Activated gamma-delta T cell treated with anti-CD3 and anti-CD28 coated beads, Interleukin-2, amount 50 U/mL, for 16 hours (primary cell): ENCODE results near the gene KMT2D.

Source experiments
- DNase-seq: peaks from one replicate; pipeline ENCODE4 v3.0.0-alpha.2; 2020; ENCODE audit warnings: low read depth

KMT2D gene

DNA sequence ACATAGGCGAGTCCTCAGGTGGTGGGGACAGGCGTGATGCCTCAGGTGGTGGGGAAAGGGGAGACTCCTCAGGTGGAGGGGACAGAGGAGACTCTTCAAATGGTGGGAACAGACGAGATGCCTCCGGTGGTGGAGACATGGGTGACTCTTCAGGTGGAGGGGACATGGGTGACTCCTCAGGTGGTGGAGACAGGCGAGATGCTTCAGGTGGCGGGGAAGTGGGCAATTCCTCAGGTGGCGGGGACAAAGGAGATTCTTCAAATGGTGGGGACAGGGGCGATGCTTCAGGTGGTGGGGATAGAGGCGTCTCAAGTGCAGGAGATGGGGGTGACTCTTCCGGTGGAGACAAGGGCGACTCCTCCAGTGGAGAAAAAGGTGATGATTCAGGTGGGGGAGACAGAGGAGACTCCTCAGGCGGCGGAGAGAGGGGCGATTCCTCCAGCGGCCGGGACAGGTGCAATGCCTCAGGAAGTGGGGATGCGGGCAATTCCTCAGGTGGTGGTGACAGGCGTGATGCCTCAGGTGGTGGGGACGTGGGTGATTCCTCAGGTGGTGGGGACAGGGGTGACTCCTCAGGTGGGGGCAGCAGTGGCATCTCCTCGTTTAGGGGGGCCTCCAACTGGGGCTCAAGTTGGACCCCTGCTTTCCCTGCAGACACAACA is 8.7 kb downstream of the KMT2D start:
- no peak for DNase-seq

DNA sequence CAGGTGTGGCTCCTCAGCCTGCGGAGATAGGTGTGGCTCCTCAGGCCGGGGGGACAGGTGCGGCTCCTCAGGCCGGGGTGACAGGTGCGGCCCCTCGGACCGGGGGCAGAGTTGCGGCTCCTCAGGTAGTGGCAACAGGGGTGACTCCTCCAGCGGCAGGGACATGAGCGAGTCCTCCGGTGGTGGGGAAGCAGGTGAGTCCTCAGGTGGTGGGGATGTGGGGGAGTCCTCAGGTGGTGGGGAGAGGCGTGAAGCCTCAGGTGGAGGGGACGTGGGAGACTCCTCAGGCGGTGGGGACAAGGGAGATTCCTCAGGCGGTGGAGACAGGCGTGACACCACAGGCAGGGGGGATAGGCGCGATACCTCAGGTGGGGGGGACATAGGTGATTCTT is 9.2 kb downstream of the KMT2D start:
- DNase-seq: no peak

DNA sequence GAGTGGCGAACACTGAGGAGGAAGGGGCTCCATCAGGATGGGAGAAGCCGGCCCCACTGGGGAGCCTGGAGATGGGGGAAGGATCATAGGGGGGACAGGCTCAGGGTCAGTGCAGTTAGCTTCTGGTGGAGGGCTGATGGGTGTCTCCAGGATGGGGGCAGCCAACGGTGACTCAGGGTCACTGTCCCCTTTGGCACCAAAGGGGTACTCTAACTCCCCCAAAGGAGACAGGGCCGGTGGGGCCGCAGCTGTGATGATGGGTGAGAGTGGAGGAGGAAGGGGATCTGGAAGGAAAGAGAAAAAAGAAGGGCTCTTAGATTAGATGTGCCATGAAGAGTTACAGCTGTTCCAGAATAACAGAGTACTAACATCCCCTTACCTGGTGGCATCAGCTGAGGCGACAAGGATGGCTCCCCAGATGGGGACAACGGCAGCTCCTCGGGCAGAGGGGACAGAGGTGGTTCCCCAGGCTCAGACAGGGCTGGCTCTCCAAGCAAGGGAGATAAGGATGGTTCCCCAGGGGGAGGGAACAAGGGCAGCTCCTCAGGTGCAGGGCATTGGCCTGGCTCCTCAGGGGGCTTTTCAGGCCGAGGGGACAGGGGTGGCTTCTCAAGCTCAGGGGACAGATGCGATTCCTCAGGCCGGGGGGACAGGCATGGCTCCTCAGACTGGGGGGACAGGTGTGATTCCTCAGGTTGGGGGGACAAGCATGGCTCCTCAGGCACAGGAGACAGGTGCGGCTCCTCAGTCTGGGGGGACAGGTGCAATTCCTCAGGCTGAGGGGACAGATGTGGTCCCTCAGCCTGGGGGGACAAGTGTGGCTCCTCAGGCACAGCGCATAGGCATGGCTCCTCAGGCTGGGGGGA is 9.9 kb downstream of the KMT2D start:
- no peak for DNase-seq

DNA sequence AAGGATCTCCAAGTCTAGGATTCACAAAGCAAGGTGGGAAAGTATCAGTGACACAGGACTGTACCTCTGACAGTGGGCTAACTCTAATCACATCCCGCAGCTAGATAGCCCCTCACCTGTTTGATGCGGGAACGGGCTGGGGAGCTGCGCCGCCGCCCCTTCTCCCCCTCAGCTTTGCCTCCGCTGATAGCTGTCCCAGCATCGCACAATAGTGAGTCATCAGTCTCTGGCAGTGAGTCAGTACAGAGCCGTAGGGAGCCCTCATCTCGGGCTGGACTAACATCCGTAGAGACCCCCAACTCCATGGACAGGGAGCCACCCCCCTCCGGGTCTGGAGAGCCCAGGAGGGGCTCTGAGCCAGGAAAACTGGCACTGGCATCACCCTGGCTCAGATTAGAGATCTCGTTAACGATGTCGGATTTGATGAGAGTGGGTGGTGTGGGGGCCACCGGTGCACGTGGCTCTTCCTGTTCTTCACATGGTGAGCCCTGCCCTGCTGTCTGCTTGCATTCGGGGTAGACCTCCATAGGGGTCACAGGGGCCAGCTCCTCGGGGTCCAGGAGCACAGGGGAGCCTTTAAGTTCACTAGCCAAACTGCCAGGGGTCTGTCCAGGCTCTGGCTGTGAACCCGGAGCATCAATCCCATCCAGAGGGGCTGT is 10.9 kb downstream of the KMT2D start:
- DNase-seq: no peak

DNA sequence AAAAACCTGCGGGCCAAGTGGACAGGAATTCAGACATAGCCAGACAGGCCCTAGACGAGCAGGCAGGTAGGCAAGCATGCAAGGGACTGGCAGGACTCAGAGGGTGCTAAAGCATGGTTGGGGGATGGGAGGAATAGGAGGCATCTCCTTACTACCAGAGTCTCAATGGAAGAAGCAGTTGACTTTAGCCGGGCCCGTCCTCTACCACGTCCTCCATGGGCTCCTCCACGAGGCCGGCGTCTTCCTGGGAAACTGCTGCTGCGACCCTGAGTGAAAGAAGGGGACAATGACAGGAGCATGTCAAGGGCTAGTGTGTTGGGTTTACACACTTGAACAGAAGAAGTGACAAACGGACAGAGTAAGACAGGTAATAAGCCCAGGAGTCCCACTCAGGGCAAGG is 11.6 kb downstream of the KMT2D start:
- no peak for DNase-seq

DNA sequence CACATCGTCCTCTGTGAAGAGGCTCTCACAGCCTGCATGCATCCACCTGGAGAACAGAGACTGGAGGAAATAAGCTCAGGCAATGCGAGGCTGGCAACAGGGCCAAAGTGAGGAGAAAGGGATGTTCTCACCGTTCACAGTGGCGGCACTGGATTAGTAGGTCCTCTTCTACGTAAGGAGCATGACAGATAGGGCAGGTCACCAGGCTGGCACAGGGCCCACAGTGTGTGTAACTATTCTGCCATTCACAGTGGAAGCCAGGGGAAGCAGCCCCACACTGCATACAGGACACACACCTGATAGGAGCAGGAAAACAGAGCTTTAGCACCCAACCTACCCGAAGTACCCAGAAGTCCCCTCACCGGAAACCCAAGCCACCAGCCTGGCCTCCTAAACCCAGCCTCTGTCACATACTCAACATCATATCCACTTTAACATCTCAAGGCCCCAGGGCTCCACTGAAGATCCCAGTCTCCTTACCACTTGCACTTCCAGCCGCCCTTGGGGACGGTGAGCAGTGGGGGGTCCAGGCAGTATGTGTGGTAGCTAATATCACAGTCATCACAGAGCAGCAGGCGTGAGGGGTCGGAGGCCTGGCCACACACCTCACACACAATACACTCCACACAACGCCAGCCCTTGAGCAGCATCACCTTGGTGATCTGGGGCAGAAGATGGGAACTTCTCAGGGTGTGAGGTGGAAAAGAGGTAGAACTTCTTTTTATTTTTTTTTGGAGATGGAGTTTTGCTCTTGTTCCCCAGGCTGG is 14.3 kb downstream of the KMT2D start:
- DNase-seq: no peak

DNA sequence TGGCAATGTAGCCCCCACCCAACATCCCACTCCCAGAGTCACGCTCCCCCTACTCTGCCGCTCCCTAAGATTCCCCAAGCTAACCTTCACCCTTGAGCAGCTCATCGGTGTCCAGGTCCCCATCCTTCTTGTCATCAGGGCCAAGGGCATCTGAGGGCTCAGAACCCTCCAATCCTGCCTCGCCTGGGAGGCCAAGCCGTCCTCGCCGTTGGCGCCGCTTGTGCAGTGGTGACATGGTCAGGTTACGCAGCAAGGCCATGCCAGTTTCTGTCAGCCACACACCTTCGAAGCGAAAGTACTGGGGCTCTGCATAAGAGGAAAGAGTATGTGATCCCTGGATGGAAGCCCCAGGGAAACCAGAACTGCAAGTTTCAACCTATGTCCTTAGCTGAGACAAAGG is 15.9 kb downstream of the KMT2D start:
- DNase-seq: no peak

DNA sequence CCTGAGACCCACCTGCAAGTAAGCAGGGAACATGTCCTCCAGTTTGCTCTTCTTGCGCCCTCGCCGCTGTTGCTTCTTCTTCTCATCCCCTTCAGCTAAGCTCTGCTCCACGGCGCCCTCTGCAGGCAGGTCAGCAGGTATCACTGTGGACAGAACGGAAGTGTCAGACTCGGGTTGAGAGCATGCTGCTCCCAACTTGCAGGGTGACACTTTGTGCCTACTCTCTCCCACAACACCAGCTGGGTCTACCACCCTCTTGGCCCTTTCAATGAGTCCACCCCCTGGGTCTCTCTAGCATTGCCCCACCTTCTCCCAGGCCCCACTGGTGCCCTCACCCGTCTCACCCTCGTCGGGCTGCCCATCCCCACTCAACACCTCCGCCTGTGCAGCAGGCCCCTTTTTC is 16.7 kb downstream of the KMT2D start:
- peak; percentile 63 for DNase-seq

DNA sequence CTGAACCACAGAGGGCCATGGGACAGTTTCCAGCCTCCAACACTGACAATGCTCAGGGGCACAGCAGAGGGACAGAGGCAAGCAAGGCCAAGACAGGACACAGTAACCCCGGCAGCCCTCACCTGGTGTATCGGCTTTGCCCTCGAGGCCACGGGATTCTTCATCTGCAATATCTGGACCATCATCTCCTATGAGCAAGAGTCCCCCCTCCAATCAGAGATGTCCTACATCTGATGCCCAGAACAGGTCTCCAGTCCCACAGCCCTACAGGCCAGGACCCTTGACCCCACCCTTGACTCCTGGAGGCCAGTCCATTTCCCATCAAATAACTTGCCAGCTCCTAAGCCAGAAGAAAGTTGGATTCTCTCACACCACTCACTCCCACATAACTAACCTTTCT is 17.4 kb downstream of the KMT2D start:
- DNase-seq: no peak

DNA sequence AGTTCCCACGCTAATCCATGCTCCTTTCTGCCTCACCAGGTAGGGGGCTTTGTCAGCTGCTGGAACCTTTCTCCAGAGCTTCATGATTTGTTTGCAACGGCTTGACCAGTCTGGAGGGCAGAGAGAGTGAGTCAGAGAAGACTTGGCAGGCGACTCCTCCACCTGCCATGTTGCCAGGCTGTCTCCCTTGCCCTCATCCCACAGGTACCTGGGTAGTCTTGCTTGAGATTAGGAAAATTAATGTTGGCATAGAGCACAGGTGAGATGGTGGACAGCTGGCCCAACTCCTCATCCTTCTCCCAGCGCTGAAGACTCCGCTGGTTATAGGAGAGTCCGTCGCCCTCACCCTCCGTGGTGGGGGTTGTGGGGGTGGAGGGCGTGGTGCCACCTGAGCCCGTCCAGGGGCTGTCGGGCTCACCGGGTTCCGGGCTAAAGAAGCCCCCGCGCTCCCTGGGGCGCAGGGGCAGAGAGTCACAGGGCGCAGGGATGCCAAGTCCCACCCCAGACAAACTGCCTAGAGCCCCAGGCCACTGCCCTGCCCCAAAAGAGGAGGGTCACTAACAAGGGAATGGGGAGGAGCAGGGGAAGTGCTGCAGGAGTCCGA is 18.6 kb downstream of the KMT2D start:
- no peak for DNase-seq

DNA sequence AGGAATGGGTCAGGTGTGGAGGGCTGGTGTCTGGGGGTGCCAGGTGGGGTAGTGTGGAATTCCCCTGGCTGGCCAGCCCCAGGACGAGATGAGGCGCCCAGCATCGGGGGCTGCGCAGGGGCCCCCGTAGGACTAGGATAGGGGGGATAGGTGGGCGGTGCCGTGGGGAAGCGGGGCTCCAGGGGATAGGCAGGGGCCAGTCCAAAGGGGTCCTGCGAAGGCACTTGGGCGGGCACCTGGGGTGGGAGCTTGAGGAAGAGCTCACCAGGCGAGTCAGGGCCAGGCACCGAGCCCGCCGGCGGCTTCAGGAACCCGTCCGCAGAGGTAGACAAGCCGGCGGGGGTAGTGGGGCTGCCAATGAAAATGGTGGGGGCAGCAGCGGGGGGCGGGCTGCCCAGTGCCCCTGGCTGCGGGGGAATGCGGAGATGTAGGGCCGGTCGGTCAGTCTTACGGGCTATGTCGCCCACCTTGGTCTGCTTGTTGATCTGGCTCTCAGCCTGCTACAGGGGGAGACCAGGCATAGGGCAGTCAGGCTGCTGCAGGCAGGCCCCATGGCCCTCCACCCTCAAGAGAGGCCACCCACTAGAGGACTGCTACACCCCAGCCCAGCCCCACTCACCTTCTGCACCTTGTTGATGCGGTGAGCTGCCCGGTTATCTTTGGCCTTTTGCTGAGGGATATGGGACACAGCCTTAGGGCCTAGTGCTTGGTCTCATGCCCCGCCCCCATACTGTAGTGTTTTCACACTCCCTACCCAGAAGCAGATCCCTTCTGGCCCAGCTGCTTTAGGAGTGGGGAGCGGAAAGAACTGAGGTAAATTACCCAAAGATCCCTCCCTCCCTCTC is 19.3 kb downstream of the KMT2D start:
- no peak for DNase-seq

DNA sequence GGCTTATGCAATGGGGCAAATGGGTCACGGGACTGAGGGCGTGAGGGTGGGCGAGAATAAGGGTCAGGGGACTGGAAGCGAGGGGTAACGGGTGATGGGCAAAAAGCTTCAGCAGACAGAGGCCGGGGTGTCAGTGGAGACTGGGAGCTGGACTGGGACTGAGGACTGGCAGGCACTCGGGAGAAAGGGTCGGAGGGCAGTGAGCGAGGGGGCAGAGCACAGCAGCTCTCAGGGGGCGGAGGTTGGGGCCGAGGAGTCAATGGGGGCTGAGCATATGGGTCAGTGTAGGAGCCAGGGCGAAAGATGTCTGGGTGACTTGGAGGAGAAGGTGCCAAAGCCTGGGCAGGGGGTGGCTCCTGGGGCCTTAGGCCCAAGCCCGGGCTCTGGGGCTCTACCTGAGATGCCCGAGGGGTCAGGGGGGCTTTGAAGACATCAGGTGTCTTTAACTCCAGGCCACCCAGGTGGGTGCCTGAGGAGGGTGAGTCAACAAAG is 20.2 kb downstream of the KMT2D start:
- no peak for DNase-seq

DNA sequence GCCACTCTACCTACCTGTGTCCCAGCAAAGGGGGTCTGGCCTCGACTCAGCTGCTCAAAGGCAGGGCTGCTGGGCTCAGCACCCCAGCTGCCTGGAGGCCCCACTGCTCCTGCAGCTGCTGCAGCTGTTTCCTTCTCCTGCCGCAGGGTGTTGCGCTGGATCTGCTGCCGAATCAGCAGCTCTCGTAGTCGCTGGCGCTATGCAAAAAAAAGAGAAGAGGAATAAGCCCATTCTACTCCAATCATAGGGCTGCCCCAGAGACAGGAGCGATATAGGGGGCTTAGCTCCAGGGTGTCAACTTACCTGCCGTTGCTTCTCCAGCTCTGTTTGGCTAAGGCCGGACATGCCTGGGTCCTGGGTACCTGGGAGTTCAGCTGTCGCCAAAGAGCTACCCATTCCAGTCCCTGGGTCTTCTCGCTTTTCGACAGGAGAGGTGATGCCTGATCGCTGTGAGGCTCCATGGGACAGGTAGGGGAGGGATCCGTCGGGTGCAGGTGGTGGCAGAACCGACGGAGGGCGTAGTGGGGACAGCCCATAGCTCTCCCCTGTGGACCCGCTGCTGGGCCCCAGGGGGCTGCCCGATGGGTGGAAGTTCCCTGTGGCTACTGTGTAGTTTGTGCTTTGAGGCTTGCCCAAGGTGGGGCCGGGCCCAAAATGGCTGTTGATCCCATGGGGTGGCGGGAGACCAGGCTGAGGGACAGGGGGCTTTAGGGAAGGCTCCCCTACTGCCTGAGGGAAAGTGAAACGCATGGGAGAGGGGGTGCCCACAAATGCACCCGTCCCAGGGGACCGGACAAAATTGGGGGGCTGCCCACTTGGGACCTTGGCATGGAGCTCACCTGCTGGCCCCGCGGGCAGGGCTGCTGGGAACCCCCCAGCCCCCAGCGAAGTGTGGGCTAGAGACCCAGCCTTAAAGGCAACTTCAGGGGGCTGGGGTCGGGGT is 20.9 kb downstream of the KMT2D start:
- no peak for DNase-seq

DNA sequence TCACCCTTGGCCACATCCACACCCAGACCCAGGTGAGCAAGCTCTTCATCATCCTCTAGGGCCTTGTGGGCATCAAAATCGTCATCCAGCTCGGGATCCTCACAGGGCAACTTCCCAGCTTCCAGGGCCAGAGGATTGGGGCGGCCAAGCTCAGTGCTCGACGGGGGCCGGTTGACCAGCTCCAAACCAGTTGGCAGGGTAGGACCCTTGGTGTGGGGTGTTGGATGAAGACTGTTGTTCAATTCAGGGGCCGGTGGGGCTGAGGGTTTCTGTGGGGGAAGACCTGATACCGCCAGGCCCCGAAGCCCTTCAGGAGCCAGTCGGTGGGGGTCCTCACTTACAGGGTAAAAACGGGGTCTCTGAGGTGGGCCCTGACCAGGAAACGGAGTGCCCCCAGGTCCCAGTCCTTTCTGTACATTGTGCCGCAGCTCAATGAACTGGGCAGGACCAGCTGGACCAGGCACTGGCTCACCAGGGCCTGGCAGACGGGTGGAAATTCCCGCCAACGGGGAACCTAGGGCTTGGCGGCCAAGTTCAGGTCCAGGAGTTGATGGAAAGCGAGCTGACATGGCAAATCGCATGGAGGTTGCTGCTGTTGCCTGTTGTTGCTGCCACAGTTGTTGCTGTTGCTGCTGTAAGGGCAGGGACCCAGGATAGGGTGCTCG is 22.2 kb downstream of the KMT2D start:
- no peak for DNase-seq

DNA sequence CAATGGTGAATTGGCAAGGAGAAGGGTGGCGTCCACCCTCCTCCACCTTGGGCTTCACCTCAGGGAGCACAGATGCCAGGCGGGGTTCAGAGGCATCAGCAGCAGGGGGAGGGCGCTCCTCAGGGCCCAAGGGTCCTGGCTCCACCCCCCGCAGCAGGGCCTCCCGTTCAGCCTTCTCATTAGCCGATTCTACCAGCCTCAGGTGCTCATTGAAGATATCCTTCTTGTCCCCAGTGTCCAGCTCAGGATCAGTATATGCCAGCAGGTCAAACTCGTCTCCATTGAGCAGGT is 22.7 kb downstream of the KMT2D start:
- DNase-seq: no peak

DNA sequence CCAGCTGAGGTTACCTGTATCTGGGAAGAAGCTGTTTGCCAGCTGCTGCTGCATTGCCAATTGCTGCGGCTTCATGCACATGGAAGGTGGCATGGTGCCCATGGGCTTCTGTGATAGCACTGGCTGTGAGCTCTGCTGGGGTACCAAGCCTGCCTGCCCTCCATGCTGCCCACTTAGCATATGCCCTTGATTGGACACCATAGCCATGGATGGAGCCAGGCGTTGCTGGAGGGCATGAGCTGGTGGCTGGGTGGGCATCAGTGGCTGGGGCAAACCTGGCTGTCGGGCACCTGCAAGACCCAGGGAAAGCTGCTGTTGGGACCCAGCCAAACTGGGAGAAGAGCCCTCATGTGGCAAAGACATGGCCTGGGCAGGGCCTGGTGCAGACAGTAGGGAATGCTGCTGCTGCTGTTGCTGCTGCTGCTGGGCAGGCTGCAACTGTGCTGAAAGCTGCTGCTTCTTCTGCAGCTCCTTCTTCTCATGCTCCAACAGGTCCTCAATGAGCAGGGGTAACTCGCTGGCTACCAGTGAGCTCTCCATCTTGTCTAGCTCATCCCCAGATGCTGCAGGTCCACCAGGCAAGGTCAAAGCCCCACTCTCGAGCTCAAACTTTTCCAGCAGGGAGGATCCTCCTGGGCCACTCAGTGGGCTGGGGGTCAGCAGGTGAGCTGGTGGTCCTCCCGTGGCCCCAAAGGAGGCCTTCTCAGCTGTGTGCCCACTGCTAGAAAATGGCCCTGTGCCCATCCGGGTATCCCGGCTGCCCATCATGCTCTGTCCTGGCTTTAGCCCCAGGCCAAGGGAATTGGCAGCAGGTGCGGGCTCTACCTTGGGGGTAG is 23.3 kb downstream of the KMT2D start:
- no peak for DNase-seq

DNA sequence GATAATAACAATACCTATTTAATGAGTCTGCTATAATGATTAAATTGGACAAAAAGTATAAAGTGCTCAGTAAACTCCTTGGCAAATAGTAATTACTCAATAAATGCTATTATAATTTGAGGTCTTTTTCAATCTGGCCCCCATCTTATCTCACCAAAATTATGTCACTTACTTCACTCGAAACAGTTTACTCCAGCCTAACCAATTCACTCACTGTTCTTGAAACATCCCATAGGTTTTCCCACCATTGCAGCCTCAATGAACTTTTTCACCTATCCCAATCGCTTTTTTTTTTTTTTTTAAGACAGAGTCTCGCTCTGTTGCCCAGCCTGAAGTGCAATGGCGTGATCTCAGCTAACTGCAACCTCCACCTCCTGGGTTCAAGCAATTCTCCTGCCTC is 24.6 kb downstream of the KMT2D start:
- no peak for DNase-seq

DNA sequence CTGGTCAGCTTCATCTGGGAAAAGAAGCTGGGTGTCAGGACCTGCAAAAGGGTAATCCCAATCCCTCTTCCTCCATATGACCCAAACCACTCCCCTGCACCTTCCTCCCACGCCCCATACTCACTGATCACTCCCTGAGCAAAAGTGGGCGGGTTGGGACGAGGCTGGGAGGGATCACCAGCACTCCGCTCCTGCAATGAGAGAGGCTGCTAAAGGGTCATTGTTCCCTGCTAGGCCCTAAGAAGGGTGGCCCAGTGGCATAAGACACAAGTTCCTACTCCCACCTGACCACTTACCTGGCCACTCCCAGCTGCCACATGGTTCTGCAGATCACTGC is 26.3 kb downstream of the KMT2D start:
- no peak for DNase-seq
